Activated CD4-positive, alpha-beta T cell treated with anti-CD3 and anti-CD28 coated beads, Interleukin-2, amount 50 U/mL, for 24 hours (primary cell): ENCODE data around the gene TTC34.
A peak's percentile ranks its signal among the peaks of the same experiment; 100 is the strongest.

Experiments
- DNase-seq, 2 donors: peaks; one replicate each; pipeline ENCODE4 v3.0.0-alpha.2; 2020; ENCODE audit warnings: low read depth in 1 of 2, low spot score in 1 of 2

TTC34 gene

GRCh38 chr1:2594001-2594640 is 207.4 kb downstream of the TTC34 start:
- no peak for DNase-seq

- DNase-seq = no peak
These were observed 208.1 kb downstream of the TTC34 start for GRCh38 chr1:2593251-2593878.

DNA sequence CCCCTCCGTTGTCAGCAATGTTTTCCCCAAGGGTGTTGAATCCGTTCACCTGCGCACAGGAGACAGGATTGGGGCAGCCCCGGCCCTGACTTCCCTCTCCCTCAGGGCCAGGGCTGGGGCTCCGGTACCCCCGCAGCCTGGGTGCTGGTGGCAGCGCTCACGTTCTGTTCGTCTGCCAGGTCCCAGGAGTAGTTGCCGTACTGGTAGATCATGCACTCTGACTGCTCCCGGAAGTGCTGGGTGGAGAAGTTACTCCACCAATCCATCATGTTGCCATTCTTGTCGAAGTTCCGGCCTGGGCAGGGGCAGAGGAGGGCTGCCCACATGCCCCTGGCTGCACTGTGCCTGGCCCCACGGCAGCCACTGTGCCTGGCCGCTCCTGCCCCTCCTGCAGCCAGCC is 208.8 kb downstream of the TTC34 start:
- DNase-seq = no peak

GRCh38 chr1:2591581-2592261 is 209.8 kb downstream of the TTC34 start:
- DNase-seq = no peak

GRCh38 chr1:2591233-2591580 is 210.3 kb downstream of the TTC34 start:
- no peak for DNase-seq

DNA sequence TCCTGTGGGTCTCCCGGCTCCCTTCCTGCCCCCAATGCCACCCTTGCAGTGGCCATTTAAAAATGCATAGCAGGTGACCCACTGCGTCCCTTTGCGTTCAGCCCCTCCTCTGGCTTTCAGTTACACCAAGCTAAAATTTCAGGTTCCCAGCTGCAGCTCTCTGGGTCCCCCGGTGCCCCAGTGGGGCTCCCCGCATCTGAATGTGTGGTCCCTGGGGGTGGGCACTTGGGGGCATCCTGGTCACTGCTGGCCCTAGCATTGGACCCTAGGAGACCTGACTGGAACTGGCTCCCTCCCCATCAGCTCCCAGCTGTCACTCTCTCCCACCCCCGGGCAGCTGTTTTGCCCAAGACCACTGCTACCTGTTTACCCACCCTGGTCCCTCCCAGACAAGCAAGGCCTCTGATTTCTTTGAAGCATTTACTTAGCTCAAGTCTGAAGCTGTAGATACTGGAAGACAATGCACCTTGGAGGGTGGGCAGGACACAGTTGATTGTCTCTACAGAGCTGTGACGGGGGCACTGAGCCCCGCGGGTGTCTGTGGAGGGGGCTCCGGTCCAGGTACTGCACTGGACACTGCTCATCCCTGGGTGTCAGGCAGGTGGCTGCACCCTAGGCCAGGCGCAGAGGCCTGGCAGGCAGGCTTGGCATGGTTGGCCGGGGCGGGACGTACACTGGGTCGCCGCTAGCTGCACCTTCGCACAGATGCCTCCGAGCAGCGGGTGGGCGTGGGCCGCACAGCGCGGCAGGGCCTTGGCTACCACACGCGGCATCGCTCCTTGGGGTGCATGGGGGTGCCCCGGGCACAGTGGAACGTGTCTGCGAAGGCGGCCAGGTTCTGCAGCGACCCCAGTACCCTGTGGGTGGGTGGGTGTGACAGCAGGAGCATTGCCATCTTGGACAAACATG is 211.0 kb downstream of the TTC34 start:
- DNase-seq = no peak

DNA sequence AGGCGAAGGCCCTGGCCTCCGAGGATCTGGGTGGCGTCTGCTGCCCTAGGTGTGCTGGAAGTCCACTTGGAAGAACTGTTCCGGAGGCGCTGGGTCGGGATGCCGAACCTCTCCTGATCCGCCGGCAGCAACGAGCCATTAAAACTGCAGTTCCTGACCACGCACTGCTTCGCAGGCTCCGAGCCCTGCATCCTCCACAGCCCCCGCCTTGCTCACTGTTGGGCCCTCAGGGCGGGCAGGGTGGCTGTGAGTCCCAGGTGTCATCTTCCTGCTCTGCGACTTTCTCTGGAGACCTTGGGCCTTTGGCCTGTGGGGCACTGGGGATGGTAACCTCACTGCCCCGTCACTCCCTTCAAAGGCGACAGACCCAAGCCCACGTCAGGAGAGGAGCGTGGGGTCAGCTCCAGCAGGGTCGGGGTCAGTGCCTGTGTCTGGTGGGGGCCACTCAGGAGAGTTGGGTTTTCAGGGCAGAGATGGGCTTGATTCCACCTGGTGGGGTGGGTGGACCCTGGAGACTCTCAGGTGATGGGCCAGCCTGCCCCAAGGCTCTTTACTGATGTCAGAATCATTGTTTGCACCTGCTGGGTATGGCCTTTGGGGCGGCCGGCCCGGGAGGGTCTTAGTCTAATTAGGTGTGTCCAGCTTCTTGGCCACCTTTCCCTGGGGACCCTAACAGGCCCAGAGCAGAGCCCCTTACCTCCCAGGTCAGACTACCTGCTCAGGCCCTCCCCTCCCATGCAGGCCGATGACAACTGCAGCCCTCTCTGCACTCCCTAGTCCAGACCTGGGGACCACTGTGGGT is 211.9 kb downstream of the TTC34 start:
- DNase-seq = no peak

GRCh38 chr1:2588661-2589430 is 212.6 kb downstream of the TTC34 start:
- DNase-seq = no peak

DNA sequence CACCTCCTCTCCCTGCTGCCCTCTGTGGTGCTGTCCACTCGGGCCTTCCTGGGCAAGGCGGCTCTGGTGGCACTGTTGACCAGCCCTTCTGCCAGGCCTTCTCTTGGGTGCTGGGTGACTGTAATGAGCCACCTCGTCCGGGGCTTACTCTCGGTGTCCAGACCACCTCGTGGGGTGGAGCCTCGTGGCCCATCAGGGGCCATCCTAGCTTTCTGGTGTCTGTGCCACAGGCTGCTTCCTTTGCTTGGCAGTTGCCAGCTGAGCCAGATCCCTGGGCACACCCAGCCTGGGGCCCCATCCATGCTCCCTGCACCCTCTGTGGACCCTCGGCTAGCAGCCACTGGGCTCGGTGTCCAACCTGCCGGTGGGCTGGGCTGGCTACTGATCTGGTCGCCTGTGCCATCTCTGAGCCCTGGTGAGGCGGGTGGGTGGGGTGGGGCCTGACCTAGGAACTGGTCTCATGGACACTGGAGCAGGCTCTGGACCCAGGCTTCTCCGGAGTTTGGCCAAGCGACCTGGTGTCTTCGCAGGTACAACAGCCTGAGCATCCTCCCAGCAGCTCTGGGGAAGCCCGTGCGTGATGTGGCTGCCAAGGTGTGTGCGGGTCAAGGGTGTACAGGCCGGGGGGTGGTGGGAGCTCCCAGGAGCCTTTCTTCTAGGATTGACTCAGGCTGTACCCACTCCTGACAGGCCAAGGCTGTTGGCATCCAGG is 213.5 kb downstream of the TTC34 start:
- no peak for DNase-seq

GRCh38 chr1:2587071-2587859 is 214.2 kb downstream of the TTC34 start:
- DNase-seq = no peak

GRCh38 chr1:2586154-2587070 is 215.1 kb downstream of the TTC34 start, which contains the start of gene PRXL2B:
PRXL2B (plus strand) TSS chr1:2586777; CDS start chr1:2586886, 109 bp downstream.
- DNase-seq = peak; percentile 96 to 97
